ENCODE results near the gene PACRG.
A peak's percentile ranks its signal among the peaks of the same experiment; 100 is the strongest.

The PACRG gene

DNA sequence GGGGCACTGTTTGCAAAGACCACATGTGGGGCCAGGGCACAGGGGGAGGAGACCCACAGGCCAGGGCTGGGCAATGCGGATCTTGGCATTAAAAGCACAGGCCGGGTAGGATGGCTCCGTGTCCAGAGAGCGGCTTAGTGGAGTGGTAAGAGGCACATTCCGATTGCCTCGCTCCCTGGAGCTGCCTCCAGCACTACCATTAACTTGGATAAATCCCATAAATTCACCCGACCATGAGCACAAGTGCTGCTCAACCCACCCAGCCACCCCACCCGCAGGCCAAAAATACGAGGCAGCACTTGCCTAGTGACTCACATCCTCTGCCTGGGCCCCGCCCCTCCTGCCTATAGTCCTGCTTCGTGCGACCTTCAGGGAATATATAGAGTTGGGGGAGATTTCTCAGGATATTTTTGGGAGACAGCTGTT lies 619.3 kb downstream of the PACRG start:
- no peak overlapping the region for H3K4me3 ChIP-seq (ENCODE audit: low read length)
- TF ChIP-seq, protein P1, sequence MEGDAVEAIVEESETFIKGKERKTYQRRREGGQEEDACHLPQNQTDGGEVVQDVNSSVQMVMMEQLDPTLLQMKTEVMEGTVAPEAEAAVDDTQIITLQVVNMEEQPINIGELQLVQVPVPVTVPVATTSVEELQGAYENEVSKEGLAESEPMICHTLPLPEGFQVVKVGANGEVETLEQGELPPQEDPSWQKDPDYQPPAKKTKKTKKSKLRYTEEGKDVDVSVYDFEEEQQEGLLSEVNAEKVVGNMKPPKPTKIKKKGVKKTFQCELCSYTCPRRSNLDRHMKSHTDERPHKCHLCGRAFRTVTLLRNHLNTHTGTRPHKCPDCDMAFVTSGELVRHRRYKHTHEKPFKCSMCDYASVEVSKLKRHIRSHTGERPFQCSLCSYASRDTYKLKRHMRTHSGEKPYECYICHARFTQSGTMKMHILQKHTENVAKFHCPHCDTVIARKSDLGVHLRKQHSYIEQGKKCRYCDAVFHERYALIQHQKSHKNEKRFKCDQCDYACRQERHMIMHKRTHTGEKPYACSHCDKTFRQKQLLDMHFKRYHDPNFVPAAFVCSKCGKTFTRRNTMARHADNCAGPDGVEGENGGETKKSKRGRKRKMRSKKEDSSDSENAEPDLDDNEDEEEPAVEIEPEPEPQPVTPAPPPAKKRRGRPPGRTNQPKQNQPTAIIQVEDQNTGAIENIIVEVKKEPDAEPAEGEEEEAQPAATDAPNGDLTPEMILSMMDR (conservative IDR thresholded peaks at IDR 0.05; ENCODE audit: low read depth, low read length): no peak
- peak; percentile 53 for DNase-seq (ENCODE audit: low read depth)

DNA sequence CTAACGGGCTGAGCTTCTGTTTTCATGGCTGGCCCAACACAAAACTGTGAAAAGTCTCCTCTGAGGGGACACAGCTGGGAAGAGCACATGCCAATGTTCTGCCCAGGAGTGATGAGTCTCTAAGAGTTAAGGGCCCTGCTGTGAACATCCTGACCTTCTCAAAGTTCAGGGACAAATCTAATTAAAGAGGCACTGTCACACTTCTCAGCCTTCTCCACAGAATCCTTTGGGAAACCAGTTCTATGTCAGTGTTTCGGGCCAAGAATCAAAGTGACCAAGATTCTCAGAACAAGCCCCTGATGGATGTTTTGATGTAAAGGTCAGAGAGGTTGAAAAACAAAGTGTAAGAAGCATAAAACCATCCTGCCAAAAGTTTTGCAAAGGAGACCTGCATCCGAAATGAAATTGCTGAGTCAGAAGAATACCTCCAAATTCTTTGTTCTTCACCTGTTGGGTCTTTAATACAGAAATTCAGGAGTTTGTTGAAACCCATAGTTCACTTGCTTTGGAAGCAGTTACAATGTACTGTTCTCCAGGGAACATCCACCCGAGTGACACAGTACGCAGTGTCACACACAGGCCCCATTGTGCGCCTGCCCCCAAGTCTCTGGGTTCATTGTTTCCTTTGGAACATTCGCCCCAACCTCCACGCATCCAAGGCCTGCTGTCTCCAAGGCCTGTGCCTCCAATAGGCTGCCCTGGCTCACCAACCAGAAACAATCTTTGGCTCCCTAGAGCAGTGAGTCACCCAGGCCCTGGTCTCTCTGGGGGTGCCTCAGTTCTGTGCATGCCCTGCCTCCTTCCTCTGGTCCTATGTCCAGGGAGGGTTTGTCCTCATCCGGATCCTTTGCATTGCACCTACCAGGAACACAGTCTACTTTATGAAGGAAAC lies 621.3 kb downstream of the PACRG start:
- TF ChIP-seq, protein P1 (conservative IDR thresholded peaks at IDR 0.05; ENCODE audit: low read depth, low read length): no peak
- DNase-seq (ENCODE audit: low read depth): no peak
- no peak overlapping the region for H3K4me3 ChIP-seq (ENCODE audit: low read length)

DNA sequence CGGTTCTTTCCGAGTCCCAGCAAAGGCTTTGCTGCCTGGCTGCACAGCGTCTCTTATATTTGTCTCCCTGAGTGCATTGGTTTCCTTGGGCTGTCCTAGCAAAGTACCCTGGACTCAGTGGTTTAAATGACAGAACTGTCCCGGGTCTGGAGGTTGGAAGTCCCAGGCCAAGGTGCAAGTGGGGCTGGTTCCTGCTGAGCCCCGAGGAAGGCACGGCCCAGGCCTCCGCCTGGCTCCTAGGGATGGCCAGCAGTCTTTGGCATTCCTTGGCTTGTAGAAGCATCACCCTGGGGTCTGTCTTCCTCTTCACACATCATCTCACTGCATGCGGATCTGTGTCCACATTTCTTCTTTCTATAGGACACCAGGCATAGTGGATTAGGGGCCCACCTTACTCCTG lies 621.9 kb downstream of the PACRG start:
- DNase-seq (ENCODE audit: low read depth): no peak
- TF ChIP-seq, protein P1 (conservative IDR thresholded peaks at IDR 0.05; ENCODE audit: low read depth, low read length): no peak
- H3K4me3 ChIP-seq (ENCODE audit: low read length): no peak overlapping the region

DNA sequence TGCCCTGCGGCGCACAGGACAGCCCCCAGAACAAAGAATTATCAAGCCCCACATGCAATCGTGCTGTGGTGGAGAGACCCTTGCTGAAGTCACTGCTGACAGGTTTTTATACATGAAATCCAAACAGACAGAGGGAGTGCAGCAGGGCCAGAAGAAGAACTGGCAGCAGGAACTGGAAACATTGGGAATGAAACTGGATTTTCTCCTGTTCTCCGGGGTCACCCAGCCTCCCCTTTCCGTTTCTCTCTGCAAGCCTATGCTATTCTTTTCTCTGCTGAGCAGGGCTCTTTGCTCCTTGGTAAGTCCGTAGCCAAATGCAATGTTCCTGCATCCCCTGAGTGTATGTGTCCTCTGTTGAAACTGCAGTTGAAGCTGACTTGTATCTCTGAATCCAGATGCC lies 623.2 kb downstream of the PACRG start:
- H3K4me3 ChIP-seq (ENCODE audit: low read length): no peak overlapping the region
- TF ChIP-seq, protein P1 (conservative IDR thresholded peaks at IDR 0.05; ENCODE audit: low read depth, low read length): no peak
- no peak for DNase-seq (ENCODE audit: low read depth)

DNA sequence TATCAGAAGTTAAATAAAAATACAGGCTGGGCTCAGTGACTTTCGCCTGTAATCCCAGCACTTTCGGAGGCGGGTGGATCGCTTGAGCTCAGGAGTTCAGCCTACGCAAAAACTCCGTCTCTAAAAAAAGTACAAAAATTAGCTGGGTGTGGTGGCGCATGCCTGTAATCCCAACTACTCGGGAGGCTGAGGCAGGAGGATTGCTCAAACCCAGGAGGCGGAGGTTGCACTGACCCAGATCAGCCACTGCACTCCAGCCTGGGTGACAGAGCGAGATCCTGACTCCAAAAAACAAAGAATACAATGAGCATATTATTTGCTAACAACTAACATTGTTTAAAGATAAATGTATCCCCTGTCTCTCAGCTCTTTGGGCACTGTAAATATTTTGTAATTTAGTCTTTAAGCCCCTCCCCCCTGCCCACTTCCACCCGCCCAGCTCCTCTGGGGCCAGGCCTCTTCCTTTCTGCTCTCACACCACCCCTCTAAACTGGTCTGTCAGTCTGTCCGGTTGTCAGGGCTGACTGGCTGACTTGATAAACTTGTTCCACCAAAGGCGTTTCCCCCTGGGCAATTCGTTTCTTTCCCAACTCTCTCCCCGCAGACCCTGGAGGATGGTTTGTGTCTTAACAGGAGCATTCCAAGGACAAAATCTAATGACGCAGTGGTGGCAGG lies 624.4 kb downstream of the PACRG start:
- no peak for DNase-seq (ENCODE audit: low read depth)
- no peak overlapping the region for H3K4me3 ChIP-seq (ENCODE audit: low read length)
- TF ChIP-seq, protein P1 (conservative IDR thresholded peaks at IDR 0.05; ENCODE audit: low read depth, low read length): no peak

DNA sequence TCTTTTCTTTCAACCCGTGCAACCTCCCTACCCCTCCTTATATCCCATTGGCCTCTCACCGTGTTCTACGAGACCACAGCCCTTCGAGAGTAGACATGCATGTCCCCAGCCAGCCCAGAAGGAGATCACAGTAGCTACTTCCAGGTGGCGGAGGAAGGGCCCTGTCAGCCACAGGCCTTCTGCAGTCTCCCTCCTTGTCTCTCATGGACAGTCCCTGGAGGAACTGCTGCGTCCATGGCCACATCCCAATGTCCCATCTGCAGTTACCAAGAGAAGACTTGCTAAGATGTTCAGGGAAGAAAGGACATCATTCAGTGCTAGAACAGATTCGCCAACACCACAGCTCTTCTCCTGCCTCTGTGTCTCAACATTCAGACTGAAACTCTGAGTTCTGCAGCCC lies 625.2 kb downstream of the PACRG start:
- no peak overlapping the region for H3K4me3 ChIP-seq (ENCODE audit: low read length)
- TF ChIP-seq, protein P1 (conservative IDR thresholded peaks at IDR 0.05; ENCODE audit: low read depth, low read length): no peak
- DNase-seq (ENCODE audit: low read depth): no peak
